CD4-positive, alpha-beta T cell treated with Interleukin-17A for 4 hours (primary cell): ENCODE results near the gene HIF1A.
"Not testable (repeated sequence)": the region's sequence is repeated elsewhere in the genome, so short reads cannot be mapped to it uniquely, and the experiment has no call there.

Experiments
- DNase-seq: peaks from one replicate; pipeline ENCODE4 v3.0.0-alpha.2; 2020; ENCODE audit warnings: mixed read lengths

Gene HIF1A

DNA sequence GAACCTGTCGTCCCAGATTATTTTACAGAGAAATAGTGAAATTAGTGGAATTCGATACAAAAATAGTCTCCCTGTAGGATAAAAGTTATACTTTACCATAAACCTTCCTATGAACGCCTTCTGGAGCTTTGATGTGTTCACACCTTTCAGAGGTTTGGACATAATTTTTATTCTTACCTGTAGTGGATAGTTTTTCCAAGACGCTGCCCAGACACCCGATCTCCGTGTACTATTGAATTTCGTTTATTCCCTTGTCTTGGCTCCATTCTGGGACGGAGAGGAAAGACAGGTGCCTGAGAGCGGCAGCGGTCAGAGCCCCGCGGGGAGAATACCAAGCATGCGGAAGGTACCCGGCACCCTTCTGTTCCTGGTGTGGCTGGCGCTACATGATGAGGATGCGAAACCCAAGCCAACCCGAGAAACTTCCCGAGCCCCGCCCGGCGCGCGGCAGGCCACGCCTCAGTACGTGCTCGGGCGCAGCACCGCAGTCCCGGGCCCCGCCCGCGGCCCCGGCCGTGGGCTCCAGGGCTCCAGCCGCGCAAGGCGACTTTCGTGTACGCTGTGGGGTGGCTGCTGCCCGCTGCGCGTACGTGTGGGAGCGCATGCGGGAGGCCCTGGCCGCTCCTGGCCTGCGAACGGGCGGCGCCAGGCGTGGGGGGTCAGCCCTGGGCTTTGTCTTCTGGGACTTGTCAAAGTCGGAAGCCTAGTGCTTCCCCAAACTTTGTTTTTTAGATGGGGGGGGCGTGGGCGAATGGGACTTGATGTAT is 55.6 kb downstream of the HIF1A start:
- DNase-seq: peak; percentile 85

- DNase-seq: no peak
Measured at GRCh38 chr14:61751475-61751989, 56.2 kb downstream of the HIF1A start.

GRCh38 chr14:61752626-61753025 is 57.3 kb downstream of the HIF1A start:
- DNase-seq: no peak

DNA sequence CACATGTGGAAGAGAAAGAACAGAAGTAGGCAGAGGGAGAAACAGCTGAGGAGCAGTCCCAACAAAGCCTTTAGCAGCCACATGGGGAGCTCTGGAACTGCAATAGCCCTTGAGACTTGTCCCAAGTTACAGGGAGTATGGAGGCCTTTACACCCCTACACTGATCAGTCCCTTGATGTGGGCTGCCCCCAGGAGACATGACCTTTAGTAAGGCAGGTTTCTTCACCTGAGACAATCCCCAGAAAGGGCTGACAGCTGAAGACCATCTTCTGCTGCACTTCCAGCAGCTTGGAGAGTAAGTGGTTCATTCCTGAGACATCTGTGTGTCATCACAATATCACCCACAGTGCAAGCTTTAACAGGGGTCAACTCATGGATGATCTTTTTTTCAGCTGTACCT is 58.3 kb downstream of the HIF1A start:
- no peak for DNase-seq

DNA sequence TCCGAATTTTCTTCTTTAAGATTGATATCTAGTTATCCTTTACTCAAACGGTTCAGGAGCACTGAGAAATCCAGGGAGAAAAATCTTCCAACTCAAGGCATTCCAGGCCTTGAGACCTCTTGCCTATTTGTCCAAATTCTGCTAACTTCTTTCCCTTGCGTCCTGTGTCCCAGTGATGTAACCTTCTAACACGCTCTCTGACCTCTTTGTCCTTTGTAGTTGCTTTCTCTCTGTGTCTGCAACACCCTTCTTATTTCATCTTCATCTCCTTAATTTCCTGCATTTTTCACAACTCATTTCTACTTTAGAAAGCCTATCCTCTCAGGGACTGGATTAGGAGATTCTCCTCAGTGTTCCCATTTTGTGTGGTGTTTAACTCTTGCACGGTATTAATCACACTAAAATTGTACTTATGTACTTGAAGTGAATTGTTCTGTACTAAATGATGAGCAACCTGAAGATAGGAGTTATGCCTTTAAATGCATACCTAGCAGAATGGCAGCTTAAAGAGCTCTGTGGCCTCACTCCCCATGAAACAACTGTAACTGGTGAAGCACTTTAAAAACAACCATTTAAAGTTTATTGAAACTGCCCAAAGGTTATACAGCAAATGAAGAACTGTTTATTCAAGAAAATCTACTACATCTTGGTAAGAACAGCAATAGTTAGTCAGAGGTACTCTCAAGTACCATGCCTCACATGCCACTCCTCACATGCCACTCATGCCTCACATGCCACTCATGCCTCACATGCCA is 59.5 kb downstream of the HIF1A start:
- no peak for DNase-seq

DNA sequence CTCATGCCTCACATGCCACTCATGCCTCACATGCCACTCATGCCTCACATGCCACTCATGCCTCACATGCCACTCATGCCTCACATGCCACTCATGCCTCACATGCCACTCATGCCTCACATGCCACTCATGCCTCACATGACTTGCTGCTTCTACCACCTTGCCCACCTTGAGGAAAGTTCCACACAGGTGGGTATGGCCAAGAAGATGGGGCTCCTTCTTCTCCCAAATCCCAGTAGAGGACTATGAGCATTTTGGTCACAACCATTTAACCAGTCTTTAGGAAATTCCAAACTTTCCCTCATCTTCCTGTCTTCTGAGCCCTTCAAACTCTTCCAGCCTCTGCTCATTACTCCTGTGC is 60.0 kb downstream of the HIF1A start:
- not testable (repeated sequence) for DNase-seq

DNA sequence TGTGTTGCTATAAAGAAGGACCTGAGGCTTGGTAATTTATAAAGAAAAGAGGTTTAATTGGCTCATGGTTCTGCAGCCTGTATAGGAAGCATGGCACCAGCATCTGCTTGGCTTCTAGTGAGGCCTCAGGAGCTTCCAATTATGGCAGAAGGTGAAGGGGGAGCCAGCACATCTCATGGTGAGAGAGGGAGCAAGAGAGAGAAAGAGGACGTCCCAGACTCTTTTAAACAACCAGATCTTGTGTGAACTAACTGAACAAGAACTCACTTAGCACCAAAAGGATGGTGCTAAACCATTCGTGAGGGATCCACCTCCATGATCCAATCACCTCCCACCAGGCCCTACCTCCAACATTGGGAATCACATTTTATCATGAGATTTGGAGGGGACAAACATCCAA is 60.8 kb downstream of the HIF1A start:
- no peak for DNase-seq

GRCh38 chr14:61759878-61760277 is 64.6 kb downstream of the HIF1A start:
- DNase-seq: no peak

DNA sequence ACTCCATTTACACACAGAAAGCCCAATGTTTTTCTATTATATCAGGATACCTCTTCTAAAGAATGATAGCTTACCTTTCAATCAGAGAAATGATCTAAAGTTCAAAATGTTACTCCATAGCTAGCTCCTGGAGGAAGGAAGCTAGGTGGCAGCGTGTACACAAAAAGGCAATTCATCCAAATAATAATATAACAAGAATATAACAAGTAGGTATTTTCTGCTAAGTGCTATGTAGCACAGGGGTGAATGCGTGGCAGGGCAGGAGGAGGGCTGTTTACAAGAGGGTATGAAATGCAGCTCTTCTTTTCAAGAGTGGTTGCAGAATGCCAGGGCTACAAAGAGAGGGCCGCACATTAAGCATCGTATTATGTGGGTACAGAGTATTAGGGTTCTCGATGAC is 66.2 kb downstream of the HIF1A start:
- DNase-seq: peak; percentile 24

- DNase-seq: peak; percentile 99
Measured at GRCh38 chr14:61761959-61762786, 66.9 kb downstream of the HIF1A start, which contains the start of gene SNAPC1. TSS of gene SNAPC1 (plus strand) at chr14:61762420. CDS start at chr14:61762461, 41 bp downstream.

GRCh38 chr14:61764342-61765122 is 69.2 kb downstream of the HIF1A start:
- DNase-seq: no peak

DNA sequence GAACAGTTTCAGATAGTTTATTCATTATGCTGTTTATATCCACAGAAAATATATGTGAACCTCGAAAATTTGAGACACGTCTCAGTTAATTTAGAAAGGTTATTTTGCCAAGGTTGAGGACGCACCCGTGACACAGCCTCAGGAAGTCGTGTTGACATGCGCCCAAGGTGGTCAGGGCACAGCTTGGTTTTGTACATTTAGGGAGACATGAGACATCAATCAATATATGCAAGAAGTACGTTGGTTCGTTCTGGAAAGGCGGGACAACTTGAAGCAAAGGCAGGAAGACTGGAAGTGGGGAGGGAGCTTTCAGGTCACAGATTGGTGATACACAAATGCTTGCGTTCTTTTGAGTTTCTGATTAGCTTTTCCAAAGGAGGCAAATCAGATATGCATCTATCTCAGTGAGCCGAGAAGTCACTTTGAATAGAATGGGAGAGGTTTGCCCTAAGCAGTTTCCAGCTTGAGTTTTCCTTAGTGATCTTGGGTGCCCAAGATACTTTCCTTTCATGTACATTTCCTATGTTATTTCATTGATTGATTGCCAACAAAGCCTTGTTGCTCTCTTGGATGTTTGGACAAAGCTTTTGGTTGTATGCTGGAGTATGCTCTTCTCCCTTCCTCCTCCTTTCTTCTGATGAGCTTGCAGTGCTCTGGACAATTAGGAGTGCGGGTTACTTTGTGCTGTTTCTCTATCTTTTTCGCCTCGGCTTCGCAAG is 70.1 kb downstream of the HIF1A start:
- no peak for DNase-seq

GRCh38 chr14:61766151-61766550 is 70.8 kb downstream of the HIF1A start:
- no peak for DNase-seq

DNA sequence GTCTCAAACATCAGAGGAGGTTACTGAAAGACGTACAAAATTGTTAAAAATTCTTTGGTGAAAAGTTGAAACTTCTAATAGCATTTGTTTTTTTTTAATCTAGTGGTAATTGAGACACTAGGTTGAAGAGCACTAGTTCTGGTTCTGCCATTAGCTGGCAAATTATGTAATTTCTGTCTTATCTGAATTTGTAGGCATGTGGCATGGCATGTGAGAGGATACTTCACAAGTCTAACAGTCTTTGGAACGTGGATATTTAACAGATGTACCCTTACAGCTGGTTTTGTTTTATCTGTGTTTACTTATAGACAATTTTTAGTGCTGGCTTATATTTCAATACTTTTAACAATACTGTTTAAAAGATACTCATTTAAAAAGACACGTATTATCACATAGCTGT is 72.9 kb downstream of the HIF1A start:
- no peak for DNase-seq

DNA sequence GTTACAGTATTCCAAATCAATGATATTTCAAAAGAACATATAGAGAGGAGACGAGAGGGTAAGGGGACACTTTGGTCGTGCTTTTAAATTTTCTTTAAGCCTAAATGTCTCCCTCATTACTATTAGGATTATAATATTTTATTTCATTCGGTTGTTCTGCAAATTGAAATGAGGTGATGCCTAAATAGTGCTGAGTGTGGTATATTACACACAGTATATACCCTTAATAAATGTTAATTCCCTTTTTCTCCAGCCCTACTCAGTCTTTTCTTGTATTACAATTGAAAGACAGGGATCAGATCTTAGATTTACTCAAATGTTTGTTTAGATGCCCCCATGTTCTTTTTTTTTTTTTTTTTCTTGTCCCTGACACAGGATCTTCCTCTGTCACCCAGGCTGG is 74.6 kb downstream of the HIF1A start:
- no peak for DNase-seq

DNA sequence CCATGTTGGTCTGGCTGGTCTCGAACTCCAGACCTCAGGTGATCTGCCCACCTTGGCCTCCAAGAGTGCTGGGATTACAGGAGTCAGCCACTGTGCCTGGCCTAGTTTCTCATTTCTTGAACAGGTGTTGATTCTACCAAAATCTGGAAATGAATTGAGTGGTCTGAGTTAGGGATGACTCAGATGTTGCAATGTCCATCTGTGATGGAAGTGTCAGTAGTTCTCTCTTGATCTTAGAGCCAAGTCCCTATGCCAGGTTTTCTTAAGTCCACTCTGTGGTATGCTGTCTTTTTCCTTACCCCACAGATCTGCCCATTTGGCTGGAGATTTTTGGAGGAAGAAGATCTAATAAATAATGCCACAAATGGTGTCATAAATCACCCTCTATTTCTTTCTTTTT is 79.5 kb downstream of the HIF1A start:
- no peak for DNase-seq

- peak; percentile 25 for DNase-seq
Measured at GRCh38 chr14:61780125-61780524, 84.8 kb downstream of the HIF1A start.

DNA sequence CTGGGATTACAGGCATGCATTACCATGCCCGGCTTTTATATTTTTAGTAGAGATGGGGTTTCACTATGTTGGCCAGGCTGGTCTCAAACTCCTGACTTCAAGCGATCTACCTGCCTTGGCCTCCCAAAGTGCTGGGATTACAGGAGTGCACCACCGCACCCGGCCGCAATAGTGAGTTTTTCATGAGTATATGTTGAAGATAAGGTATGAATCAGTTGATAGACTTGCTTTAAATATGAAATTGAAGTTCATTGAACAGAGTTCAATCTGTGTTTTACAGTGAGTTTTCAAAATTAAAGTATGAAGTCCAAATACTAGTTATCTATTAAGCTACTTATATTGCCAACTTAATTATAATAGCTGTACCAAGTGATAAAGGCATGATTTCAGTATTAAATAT is 102.0 kb downstream of the HIF1A start:
- no peak for DNase-seq
